NCI-H2227 (cell line): ENCODE results near the gene ANO6.

Experiments
- DNase-seq: peaks from one replicate; lab custom pipeline; 2025; ENCODE audit not compliant: unreplicated experiment; lab: John Stamatoyannopoulos, UW

The ANO6 gene

GRCh38 chr12:45276154-45276755, 60.4 kb downstream of the ANO6 start:
- DNase-seq = no peak

GRCh38 chr12:45278447-45278846, 62.6 kb downstream of the ANO6 start:
- no peak for DNase-seq

- no peak for DNase-seq
Measured at GRCh38 chr12:45279931-45280830, 64.3 kb downstream of the ANO6 start.

GRCh38 chr12:45281994-45282393, 66.1 kb downstream of the ANO6 start:
- DNase-seq = no peak

- no peak for DNase-seq
Measured at GRCh38 chr12:45282411-45282810, 66.5 kb downstream of the ANO6 start.

GRCh38 chr12:45284096-45284901, 68.4 kb downstream of the ANO6 start:
- DNase-seq = peak; percentile 53

GRCh38 chr12:45285717-45286116, 69.8 kb downstream of the ANO6 start:
- DNase-seq = no peak

GRCh38 chr12:45286621-45287020, 70.7 kb downstream of the ANO6 start:
- DNase-seq = no peak

GRCh38 chr12:45289245-45290215, 73.6 kb downstream of the ANO6 start:
- DNase-seq = no peak

- DNase-seq = no peak
Measured at GRCh38 chr12:45290216-45290605, 74.3 kb downstream of the ANO6 start.

- DNase-seq = no peak
Measured at GRCh38 chr12:45291518-45291917, 75.6 kb downstream of the ANO6 start.

- no peak for DNase-seq
Measured at GRCh38 chr12:45292486-45293195, 76.7 kb downstream of the ANO6 start.

- DNase-seq = no peak
Measured at GRCh38 chr12:45294906-45295305, 79.0 kb downstream of the ANO6 start.

- no peak for DNase-seq
Measured at GRCh38 chr12:45296046-45296586, 80.2 kb downstream of the ANO6 start.

GRCh38 chr12:45298047-45298446, 82.2 kb downstream of the ANO6 start:
- DNase-seq = no peak

GRCh38 chr12:45298721-45299692, 83.1 kb downstream of the ANO6 start:
- DNase-seq = no peak

GRCh38 chr12:45302621-45303369, 86.9 kb downstream of the ANO6 start:
- DNase-seq = peak; percentile 37

GRCh38 chr12:45303945-45304344, 88.0 kb downstream of the ANO6 start:
- DNase-seq = no peak
